Activated T-cell treated with anti-CD3 and anti-CD28 coated beads for 1 hour (primary cell): ENCODE results near the gene DET1.
"Not testable (repeated sequence)": the region's sequence is repeated elsewhere in the genome, so short reads cannot be mapped to it uniquely, and the experiment has no call there.

Experiments
- DNase-seq: peaks from one replicate; pipeline ENCODE4 v3.0.0-alpha.2; 2020; ENCODE audit warnings: low read depth

The DET1 gene

GRCh38 chr15:88546248-88547129 is at the start of gene DET1:
Gene DET1, minus strand, starts transcription at chr15:88546681. Its CDS starts 14,976 bp downstream, at chr15:88531705.
- DNase-seq: peak; percentile 88

- DNase-seq: no peak
Observed at GRCh38 chr15:88591384-88591783, 44.9 kb upstream of the DET1 start.

- no peak for DNase-seq
Observed at GRCh38 chr15:88590759-88591158, 44.3 kb upstream of the DET1 start.

- DNase-seq: no peak
Observed at GRCh38 chr15:88586401-88587162, 40.1 kb upstream of the DET1 start.

- DNase-seq: no peak
Observed at GRCh38 chr15:88580532-88580931, 34.1 kb upstream of the DET1 start.

- no peak for DNase-seq
Observed at GRCh38 chr15:88579322-88579721, 32.8 kb upstream of the DET1 start.

GRCh38 chr15:88574655-88575054 is 28.2 kb upstream of the DET1 start:
- no peak for DNase-seq

- no peak for DNase-seq
Observed at GRCh38 chr15:88574077-88574476, 27.6 kb upstream of the DET1 start.

GRCh38 chr15:88571852-88572259 is 25.4 kb upstream of the DET1 start:
- DNase-seq: no peak

- no peak for DNase-seq
Observed at GRCh38 chr15:88571153-88571851, 24.8 kb upstream of the DET1 start.

- no peak for DNase-seq
Observed at GRCh38 chr15:88568589-88568988, 22.1 kb upstream of the DET1 start.

GRCh38 chr15:88564741-88565140 is 18.3 kb upstream of the DET1 start:
- DNase-seq: no peak

GRCh38 chr15:88563638-88564037 is 17.2 kb upstream of the DET1 start:
- DNase-seq: no peak

- not testable (repeated sequence) for DNase-seq
Observed at GRCh38 chr15:88559565-88559964, 13.1 kb upstream of the DET1 start.

GRCh38 chr15:88558026-88558425 is 11.5 kb upstream of the DET1 start:
- DNase-seq: not testable (repeated sequence)

- DNase-seq: not testable (repeated sequence)
Observed at GRCh38 chr15:88548009-88548408, 1.5 kb upstream of the DET1 start.

GRCh38 chr15:88545578-88546247 is 768 bp downstream of the DET1 start:
- not testable (repeated sequence) for DNase-seq

- no peak for DNase-seq
Observed at GRCh38 chr15:88543065-88543776, 3.3 kb downstream of the DET1 start.

- no peak for DNase-seq
Observed at GRCh38 chr15:88542342-88542733, 4.1 kb downstream of the DET1 start.

GRCh38 chr15:88541709-88542341 is 4.7 kb downstream of the DET1 start:
- DNase-seq: no peak

GRCh38 chr15:88541111-88541510 is 5.4 kb downstream of the DET1 start:
- not testable (repeated sequence) for DNase-seq
